Pancreas (tissue), 10 donors: ENCODE results near the gene LZTS2. TPM values are rescaled to one million over a fixed set of nuclear protein-coding genes. Genes with fewer than 3 reads are reported as not detected.

ENCODE experiments used
- ATAC-seq, 4 donors: fragments of 200-7000 bp; cut with Tn5 transposase; one replicate each; pipeline versions ENCODE4 v1.8.0 to v1.9.1; 2020; ENCODE audit warnings: mild to moderate bottlenecking in 4 of 4, moderate library complexity in 4 of 4
- DNase-seq, 6 donors: peaks; one replicate each; pipeline ENCODE4 v3.0.0-alpha.2; 2020
- FAIRE-seq: peaks from 2 replicates; lab custom pipeline; 2012; peaks lifted over from hg19 to GRCh38; lab: Jason Lieb, UNC
- H3K27ac ChIP-seq, 4 donors: fragments of 200-600 bp; sonication (generic); 1 replicate in 3 of 4; 2 replicates in 1 of 4; pipeline versions ENCODE4 v1.5.0 to v1.8.0; 2020
- H3K27me3 ChIP-seq, 4 donors: fragments of 200-600 bp; one replicate each; pipeline ENCODE4 v1.8.0; 2021
- H3K36me3 ChIP-seq, 3 donors: fragments of 200-600 bp; sonication (generic) in 1 of 3; one replicate each; pipeline versions ENCODE4 v1.5.0 to v1.8.0; 2020 to 2021
- H3K4me1 ChIP-seq, 3 donors: fragments of 200-600 bp; one replicate each; pipeline ENCODE4 v1.8.0; 2021
- H3K4me3 ChIP-seq, 4 donors: fragments of 200-600 bp; sonication (generic) in 2 of 4; one replicate each; pipeline versions ENCODE4 v1.5.0 to v1.8.0; 2020 to 2021
- H3K9me3 ChIP-seq, 4 donors: fragments of 200-600 bp; one replicate each; pipeline ENCODE4 v1.8.0; 2021
- CTCF ChIP-seq, 4 donors: fragments of 200-600 bp; sonication (generic) in 3 of 4; IDR thresholded peaks; one replicate each; pipeline versions ENCODE4 v1.5.0 to v1.8.0; 2021; ENCODE audit warnings: antibody characterized with exemption in 4 of 4
- WGBS, 2 donors: extraction: QIAGEN DNeasy Blood & Tissue Kit; methylation state at CpG; one replicate each; pipeline ENCODE4 v1.1.7; 2013; 5-methylcytosine and 5-hydroxymethylcytosine counted together
- intact Hi-C, 3 donors: fragments of 100-400 bp; cut with DNase I; formaldehyde crosslinking; loops; one replicate each; pipeline versions ENCODE4 v1.11.1 to v1.14.2; 2022
- microRNA-seq, 2 donors: library from miRNA; unstranded; fragments of <30 nt; microRNA quantifications; one replicate each; pipeline versions ENCODE4 to v1.1.0, GENCODE V29; 2019 to 2020
- polyA plus RNA-seq, 2 donors: library from polyadenylated mRNA; stranded (reverse); fragments of 200-250 nt; gene quantifications; one replicate each; pipeline ENCODE4 v1.2.3, GENCODE V29; 2013
- total RNA-seq, 6 donors: library from RNA; stranded (reverse); fragmentation: NEBNext Ultra II Directional in 4 of 6; extraction: Animal tissue kit (Norgen Biotek cat#: 25700) in 4 of 6; gene quantifications; one replicate each; pipeline versions ENCODE4 v1.2.1 to v1.2.4, GENCODE V29; 2021 to 2023
- donor health status: healthy with polysubstance abuse.
- donor health status: DM: no; HTN: no; CAD: no; lungs with moderate emphysema.
- donor health status: DM: no; HTN: no; CAD: no.
- donor health status: control.
- donor health status: control.
- donor health status: Bipolar disorder and iron deficiency.
- donor health status: DM: yes; HTN: yes; CAD: no.
- donor health status: DM: no; HTN: no; CAD: no.
- donor health status: DM: no; HTN: no; CAD: no.
- donor health status: DM: yes; HTN: yes; CAD: no.

Gene LZTS2
- total and polyA plus RNA-seq, 8 donors, result 10.5 to 52.2 (median 17.3) TPM

- Histone ChIP-seq H3K36me3 (no peaks in the 10 kb centered on the region), H3K27me3 (peaks cover 0 to 4% (median under 1%) of the 10 kb centered on the region in 4 donors), H3K27ac (no peak overlapping the region), H3K4me1 (no peaks in the 10 kb centered on the region), H3K9me3 (no peaks in the 10 kb centered on the region), H3K4me3 (no peak overlapping the region)
- no peak for TF ChIP-seq CTCF (IDR thresholded peaks at IDR 0.05)
- intact Hi-C loops, result no loop called here
- no peak for FAIRE-seq
- WGBS, 2 donors, result 86 to 92% methylated on average over 1 of the region's 1 CpG
- no peak for ATAC-seq
- no peak for DNase-seq
These were observed 54.7 kb downstream of the LZTS2 start for GRCh38 chr10:101054351-101054750.

GRCh38 chr10:101054876-101055275 is 55.3 kb downstream of the LZTS2 start:
- H3K4me3 ChIP-seq, result no peak overlapping the region
- no peak overlapping the region for H3K27ac ChIP-seq
- ATAC-seq (no peak), FAIRE-seq (no peak), DNase-seq (no peak)
- intact Hi-C loops, result no loop called here
- WGBS, 2 donors, result 78 to 86% methylated on average over 5 of the region's 5 CpGs
- H3K27me3 ChIP-seq, result no peaks in the 10 kb centered on the region
- H3K36me3 ChIP-seq, result no peaks in the 10 kb centered on the region
- no peaks in the 10 kb centered on the region for H3K9me3 ChIP-seq
- no peak for TF ChIP-seq CTCF (IDR thresholded peaks at IDR 0.05)
- no peaks in the 10 kb centered on the region for H3K4me1 ChIP-seq

- intact Hi-C loops, result no loop called here
- FAIRE-seq (no peak), ATAC-seq (no peak), DNase-seq (no peak)
- H3K27ac ChIP-seq, result no peak overlapping the region
- no peaks in the 10 kb centered on the region for H3K36me3 ChIP-seq
- WGBS, 2 donors, result 68 to 82% methylated on average over 4 of the region's 4 CpGs
- no peak overlapping the region for H3K4me3 ChIP-seq
- H3K4me1 ChIP-seq, result no peaks in the 10 kb centered on the region
- no peaks in the 10 kb centered on the region for H3K9me3 ChIP-seq
- TF ChIP-seq CTCF (IDR thresholded peaks at IDR 0.05), result no peak
- H3K27me3 ChIP-seq, result no peaks in the 10 kb centered on the region
These were observed 55.8 kb downstream of the LZTS2 start for GRCh38 chr10:101055411-101055810.

GRCh38 chr10:101056365-101057151 is 57.0 kb downstream of the LZTS2 start:
- Histone ChIP-seq H3K4me3 (no peak overlapping the region), H3K27ac (no peak overlapping the region), H3K36me3 (no peaks in the 10 kb centered on the region), H3K9me3 (no peaks in the 10 kb centered on the region), H3K27me3 (no peaks in the 10 kb centered on the region), H3K4me1 (no peaks in the 10 kb centered on the region)
- FAIRE-seq (no peak), DNase-seq (no peak), ATAC-seq (no peak)
- intact Hi-C loops, result no loop called here
- no peak for TF ChIP-seq CTCF (IDR thresholded peaks at IDR 0.05)
- 90 to 95% methylated on average over 4 of the region's 4 CpGs for WGBS, 2 donors

Small RNAs within 50 kb of the gene (microRNA-seq; reads per million reads assigned to microRNA genes)
- gene MIR608, result 0 reads per million in 2 donors

Other genes with a start within 250 kb of the LZTS2 start
- gene SLF2, start 86.8 kb upstream of the LZTS2 start, total RNA-seq, result 10 to 100 TPM in 5 of 6 donors, 1 to 10 TPM in 1; 9.5 to 16.8 (median 11.1) TPM
- gene SLF2, start 86.8 kb upstream of the LZTS2 start, polyA plus RNA-seq, result 10 to 100 TPM; 12.8 to 16.5 TPM
- gene SEMA4G, start 30.3 kb upstream of the LZTS2 start, total RNA-seq, result 10 to 100 TPM in 3 of 6 donors, 1 to 10 TPM in 3; 8.7 to 17.2 (median 12.5) TPM
- 10 to 100 TPM; 33.8 to 36.4 TPM for gene SEMA4G, start 30.3 kb upstream of the LZTS2 start, polyA plus RNA-seq
- gene MRPL43, start 12.3 kb upstream of the LZTS2 start, total RNA-seq, result 10 to 100 TPM; 31.0 to 49.3 (median 36.2) TPM
- gene MRPL43, start 12.3 kb upstream of the LZTS2 start, polyA plus RNA-seq, result 10 to 100 TPM; 67.7 to 93.5 TPM
- gene TWNK, start 12.3 kb upstream of the LZTS2 start, total RNA-seq, result 1 to 10 TPM; 1.7 to 5.4 (median 3.8) TPM
- gene TWNK, start 12.3 kb upstream of the LZTS2 start, polyA plus RNA-seq, result 1 to 10 TPM; 3.1 to 3.2 TPM
- gene PDZD7, start 31.3 kb downstream of the LZTS2 start, total RNA-seq, result under 1 TPM; 0.18 to 0.49 (median 0.27) TPM
- under 1 TPM; 0.89 to 0.99 TPM for gene PDZD7, start 31.3 kb downstream of the LZTS2 start, polyA plus RNA-seq
- gene SFXN3, start 31.4 kb downstream of the LZTS2 start, total RNA-seq, result 10 to 100 TPM in 5 of 6 donors, 1 to 10 TPM in 1; 8.2 to 33.5 (median 13.8) TPM
- 10 to 100 TPM; 19.2 to 19.3 TPM for gene SFXN3, start 31.4 kb downstream of the LZTS2 start, polyA plus RNA-seq
- 1 to 10 TPM in 2 of 6 donors, under 1 TPM in 4; 0.19 to 1.5 (median 0.67) TPM for gene KAZALD1, start 62.2 kb downstream of the LZTS2 start, total RNA-seq
- gene KAZALD1, start 62.2 kb downstream of the LZTS2 start, polyA plus RNA-seq, result 1 to 10 TPM; 1.3 to 1.6 TPM
- gene TLX1, start 131.5 kb downstream of the LZTS2 start, total RNA-seq, result not detected
- gene TLX1, start 131.5 kb downstream of the LZTS2 start, polyA plus RNA-seq, result under 1 TPM; 0.11 to 0.19 TPM
- gene LBX1, start 229.7 kb downstream of the LZTS2 start, total RNA-seq, result not detected
- gene LBX1, start 229.7 kb downstream of the LZTS2 start, polyA plus RNA-seq, result not detected